AG10803 (cell line): ENCODE measurements around the gene AKT3.
A peak's percentile ranks its signal among the peaks of the same experiment; 100 is the strongest.

Experiments used
- DNase-seq: peaks from one replicate; pipeline ENCODE4 v3.0.0; 2010; ENCODE audit warnings: low read depth
- H3K4me3 ChIP-seq: 2 replicates; pipeline ENCODE4 v1.5.1; 2011; ENCODE audit warnings: mild to moderate bottlenecking, low read length, control low read depth
- CTCF ChIP-seq: conservative IDR thresholded peaks from 2 replicates; pipeline ENCODE4 v1.5.1; 2011; ENCODE audit warnings: mild to moderate bottlenecking, low read length, control low read depth, inconsistent platforms

Gene AKT3

GRCh38 chr1:243719476-243719875 lies 130.6 kb downstream of the AKT3 start:
- DNase-seq: no peak
- no peak for TF ChIP-seq CTCF
- H3K4me3 ChIP-seq: no peak overlapping the region

DNA sequence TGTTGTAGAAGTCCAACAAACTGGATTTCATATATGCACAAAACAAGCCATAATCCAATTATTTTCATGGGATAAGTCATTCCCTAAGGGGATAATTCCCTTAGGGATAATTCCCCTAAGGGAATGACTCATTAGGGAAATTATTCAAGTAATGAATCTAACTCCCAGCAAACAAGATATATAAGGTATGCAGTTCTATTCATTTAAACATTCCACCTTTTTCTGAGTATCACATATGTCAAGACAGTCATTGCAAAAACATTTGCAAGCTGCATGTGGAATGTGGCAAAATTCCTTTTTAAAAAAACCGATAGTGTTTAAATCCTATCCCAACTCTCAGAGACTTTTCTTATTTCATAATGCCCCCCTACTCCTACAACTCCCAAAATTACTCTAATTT lies 131.2 kb downstream of the AKT3 start:
- no peak overlapping the region for H3K4me3 ChIP-seq
- TF ChIP-seq CTCF: no peak
- peak; percentile 93 for DNase-seq

DNA sequence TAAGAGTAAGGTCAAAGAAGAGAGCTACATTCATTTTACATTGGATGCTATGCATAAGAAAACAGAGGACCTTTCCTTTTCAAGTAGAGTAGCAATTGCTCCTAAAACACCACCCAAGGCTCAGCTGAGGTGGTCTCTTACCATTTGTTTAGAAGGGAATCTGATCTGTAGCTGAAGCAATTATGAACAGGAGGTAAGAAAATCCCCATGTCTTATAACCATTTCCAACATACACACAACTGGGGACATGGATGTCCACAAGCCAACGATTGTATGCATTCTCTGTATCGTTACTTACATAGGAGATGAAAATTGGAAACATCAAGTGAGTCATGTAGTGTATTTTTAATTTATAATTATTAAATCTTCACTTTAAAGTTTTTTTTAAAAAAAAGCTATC lies 132.0 kb downstream of the AKT3 start:
- no peak for TF ChIP-seq CTCF
- DNase-seq: no peak
- no peak overlapping the region for H3K4me3 ChIP-seq

GRCh38 chr1:243716906-243717305 lies 133.1 kb downstream of the AKT3 start:
- no peak for TF ChIP-seq CTCF
- no peak for DNase-seq
- no peak overlapping the region for H3K4me3 ChIP-seq

- no peak for TF ChIP-seq CTCF
- no peak overlapping the region for H3K4me3 ChIP-seq
- DNase-seq: peak; percentile 75
Observed at GRCh38 chr1:243715285-243715684, 134.8 kb downstream of the AKT3 start.

DNA sequence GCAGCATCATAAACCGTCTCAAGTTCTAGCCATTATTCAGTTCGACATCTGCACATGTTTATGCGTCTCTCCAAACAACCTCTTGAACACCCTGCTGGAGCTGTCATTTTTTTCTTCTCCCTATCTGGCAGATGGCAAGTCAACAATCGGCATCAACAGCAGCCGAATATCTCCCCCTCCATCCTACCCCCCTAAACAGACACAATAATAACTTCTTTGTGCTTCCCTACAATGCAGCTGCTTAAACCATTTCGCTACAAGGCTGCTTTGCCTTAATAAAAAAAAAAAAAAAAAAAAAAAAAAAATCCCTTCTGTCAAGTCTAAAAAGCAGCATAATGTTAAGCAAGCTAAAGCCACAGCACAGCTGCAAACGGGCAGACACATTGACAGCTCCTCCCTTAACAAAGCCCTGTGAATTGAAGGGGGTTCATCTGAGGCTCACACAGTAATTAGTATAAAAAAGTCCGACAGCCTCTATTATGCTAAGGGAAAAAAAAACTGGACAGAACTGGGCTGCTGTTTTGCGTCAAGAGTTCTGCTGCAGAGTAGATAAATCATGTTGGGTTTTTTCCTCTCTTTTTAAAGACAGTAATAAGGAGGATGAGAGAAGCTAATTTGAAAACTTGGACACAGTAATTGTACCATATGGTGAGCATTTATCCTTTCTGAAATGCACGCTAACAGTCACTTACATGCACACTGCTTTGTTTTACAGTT lies 136.4 kb downstream of the AKT3 start:
- DNase-seq: peak; percentile 90
- H3K4me3 ChIP-seq: peak overlapping the region; percentile 35
- no peak for TF ChIP-seq CTCF

DNA sequence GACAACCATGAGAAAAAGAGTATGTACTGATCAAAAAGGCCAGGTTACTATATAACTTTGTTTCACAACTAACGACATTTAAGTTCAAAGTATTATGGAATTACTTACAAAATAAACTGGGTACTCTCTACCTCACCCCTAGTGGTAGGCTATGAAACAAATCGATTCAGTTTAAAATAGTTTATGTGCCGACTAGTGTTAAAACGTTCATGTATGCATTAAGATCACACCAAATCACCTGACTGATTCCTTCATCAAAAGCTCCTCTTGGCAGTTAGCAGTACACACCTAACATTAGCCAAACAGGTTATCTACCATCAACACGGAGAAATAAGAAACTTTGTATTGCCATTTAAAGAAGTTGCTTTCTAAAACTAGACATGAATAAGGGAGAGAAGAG lies 137.1 kb downstream of the AKT3 start:
- no peak for DNase-seq
- H3K4me3 ChIP-seq: peak overlapping the region; percentile 35
- peak; percentile 44 for TF ChIP-seq CTCF
